Central memory CD4-positive, alpha-beta T cell (primary cell): ENCODE data around the gene PPP2CA.
"Not testable (repeated sequence)": the region's sequence is repeated elsewhere in the genome, so short reads cannot be mapped to it uniquely, and the experiment has no call there.

ENCODE experiments used
- DNase-seq: peaks from one replicate; pipeline ENCODE4 v3.0.0; 2022
- total RNA-seq, 3 experiments: gene quantifications; one replicate each; lab custom pipeline; 2026; lab: John Stamatoyannopoulos, UW

The PPP2CA gene
- 37.3 to 123 (median 40.3) reads per million in 3 experiments for total RNA-seq

DNA sequence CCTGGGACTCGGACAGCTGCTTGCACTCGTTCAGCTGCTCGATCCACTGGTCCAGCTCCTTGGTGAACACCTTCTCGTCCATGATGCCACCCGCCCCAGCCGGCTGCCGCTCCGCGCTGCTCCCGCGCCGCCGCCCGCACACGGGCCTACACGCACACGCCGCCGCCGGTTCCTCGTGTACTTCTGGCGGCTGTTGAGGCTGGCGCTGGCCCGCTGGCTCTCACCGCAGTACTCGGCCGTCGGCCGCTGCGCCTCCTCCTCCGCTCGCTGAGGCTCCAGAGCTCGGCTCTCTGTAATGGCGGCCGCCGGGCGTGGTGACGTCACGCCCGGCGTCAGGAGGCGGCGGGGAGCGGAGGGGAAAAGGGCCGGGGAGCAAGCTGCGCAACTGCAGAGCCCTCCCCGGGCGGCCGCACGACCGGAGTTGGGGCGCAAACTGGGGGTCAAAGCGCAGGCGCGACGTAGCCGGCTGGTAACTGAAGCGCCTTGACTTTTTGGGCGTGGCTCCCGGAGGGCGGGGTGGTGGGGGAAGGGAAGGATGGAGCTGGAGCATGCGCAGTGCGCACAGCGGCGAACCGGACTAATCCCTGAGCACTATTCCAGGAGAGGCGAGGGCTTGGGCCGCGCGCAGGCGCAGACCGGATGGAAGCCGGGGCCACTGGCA, at the start of gene PPP2CA:
Gene PPP2CA (minus strand): TSS at position 294 of the 661 bp plus-strand sequence. CDS start 212 bp downstream, at position 82.
- peak; percentile 99 for DNase-seq

DNA sequence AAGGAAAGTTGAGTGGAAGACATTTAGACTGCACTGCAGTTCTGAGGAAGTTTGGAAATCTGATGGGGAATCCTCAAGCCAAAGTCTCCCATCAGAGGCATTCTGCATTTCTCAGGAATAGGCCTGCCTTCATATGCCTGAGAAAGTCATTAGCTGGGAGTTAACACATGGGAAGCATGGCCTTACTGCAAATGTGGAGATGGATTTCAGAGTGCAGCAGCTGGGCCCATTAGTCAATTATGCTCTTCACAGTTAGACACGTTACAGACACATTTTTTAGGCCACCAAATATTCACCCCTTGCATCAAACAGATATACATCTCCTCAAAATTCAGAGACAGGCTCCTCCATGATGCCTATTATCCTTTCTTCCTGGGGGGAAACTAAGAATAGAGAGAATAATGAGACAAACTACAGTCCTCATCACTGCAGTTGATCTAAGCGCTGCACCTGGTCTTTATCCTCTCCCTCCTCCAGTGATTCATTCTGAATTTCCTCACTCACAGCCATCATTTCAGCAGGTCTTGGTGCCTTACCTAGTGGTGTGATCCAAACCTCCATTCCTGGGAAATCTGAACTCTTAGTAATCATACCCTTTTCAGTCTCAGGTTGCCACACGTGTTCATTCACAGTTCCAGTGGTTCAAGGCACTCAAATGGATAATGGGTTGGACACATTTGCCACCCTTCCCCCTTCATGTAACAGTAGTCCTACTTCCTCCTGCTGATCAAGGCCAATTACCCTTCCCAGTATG, 47.9 kb upstream of the PPP2CA start:
- DNase-seq: no peak

DNA sequence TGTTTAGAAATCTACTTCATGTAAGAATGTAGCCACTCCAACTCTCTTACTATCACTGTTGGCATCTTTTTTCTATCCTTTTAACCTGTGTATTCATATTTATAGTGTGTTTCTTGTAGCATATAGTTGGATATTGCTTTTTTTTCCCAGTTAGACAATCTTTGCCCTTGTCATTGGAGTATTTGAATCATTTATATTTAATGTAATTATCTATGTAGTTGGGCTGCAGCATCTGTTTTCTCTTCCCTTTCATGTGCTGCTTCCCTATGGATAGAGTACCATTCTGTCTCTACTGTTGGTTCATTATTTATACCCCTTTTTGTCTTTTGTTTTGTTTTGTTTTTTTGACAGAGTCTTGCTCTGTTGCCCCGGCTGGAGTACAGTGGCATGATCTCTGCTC, 45.2 kb upstream of the PPP2CA start:
- DNase-seq: no peak

DNA sequence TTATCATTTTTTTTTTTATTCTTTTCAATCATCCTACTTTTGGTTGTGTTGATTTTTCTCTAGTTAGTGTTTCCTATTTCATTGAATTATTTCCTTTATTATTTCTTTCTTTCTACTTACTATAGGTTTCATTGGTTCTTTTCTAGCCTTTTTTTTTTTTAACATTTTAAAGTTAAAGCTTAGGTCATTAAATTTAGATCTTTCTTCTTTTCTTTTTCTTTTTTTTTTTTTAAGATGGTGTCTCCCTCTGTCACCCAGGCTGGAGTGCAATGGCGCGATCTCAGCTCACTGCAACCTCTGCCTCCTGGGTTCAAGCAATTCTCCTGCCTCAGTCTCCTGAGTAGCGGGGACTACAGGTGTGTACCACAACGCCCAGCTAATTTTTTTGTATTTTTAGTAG, 43.0 kb upstream of the PPP2CA start:
- DNase-seq: no peak

DNA sequence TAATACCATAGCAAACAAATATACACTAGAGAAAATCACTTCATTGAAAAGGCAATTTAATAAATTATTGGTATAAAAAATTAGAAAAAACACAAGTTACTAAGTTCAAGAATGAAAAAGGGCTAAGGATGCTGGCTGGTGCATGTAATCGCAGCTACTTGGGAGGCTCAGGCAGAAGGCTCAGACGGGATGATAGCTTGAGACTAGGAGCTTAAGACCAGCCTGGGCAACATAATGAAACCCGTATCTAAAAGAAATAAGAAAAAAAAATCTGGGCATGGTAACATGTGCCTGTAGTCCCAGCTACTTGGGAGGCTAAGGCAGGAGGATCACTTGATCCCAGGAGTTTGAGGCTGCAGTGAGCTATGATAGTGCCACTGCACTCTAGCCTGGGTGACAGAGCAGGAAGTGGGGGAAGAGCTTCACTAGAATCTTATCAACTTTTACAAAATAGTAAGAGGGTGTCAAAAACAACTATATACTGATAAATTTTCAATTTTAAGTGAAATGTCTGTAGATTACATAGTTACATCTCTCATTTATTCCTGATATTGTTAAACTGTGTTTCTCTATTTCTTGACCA, 42.2 kb upstream of the PPP2CA start:
- DNase-seq: no peak

DNA sequence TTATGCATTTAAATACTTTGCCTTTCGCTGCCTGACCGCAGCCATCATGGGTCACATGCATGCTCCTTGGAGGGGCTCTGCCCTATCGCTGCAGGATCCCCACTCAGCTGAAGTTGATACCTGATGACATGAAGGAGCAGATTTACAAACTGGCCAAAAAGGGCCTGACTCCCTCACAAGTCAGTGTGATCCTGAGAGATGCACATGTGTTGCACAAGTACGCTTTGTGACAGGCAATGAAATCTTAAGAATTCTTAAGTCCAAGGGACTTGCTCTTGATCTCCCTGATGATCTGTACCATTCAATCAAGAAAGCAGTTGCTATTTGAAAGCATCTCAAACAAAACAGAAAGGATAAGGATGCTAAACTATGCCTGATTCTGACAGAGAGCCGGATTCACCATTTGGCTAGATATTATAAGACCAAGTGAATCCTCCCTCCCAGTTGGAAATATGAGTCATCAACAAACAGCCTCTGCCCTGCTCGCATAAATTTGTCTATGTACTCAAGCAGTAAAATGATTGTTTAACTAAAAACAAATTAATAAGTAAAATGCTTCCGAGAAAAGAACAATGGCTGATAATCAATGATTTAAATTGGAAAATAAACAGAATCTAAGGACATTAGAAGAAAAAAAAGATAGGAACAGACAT, 41.6 kb upstream of the PPP2CA start:
- DNase-seq: no peak

DNA sequence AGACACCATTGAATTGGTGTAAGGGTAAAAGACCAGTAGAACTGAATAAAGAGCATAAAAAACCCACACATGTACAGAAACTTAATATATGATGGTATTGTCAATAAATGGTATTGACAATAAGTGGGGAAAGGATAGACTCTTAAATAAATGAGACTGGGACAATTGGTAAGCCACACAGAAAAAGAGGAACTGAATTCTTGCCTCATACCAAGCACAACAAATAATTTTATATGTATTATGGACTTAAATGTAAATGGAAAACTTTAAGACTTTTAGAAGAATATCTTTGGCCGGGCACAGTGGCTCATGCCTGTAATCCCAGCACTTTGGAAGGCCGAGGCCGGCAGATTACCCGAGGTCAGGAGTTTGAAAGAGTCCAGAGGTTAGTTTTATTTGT, 37.9 kb upstream of the PPP2CA start:
- no peak for DNase-seq

DNA sequence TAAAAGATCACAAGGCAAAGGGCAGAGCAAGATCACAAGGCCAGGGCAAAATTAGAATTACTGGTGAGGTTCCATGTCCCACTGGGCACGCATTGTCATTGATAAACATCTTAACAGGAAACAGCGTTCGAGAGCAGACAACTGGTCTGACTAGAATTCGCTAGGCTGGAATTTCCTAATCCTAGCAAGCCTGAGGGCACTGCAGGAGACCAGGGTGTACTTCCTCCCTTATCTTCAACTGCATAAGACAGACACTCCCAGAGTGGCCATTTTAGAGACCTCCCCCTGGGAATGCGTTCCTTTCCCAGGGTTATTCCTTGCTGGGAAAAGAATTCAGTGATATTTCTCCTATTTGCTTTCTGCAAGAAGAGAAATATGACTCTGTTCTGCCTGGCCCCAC, 36.8 kb upstream of the PPP2CA start:
- DNase-seq: not testable (repeated sequence)

DNA sequence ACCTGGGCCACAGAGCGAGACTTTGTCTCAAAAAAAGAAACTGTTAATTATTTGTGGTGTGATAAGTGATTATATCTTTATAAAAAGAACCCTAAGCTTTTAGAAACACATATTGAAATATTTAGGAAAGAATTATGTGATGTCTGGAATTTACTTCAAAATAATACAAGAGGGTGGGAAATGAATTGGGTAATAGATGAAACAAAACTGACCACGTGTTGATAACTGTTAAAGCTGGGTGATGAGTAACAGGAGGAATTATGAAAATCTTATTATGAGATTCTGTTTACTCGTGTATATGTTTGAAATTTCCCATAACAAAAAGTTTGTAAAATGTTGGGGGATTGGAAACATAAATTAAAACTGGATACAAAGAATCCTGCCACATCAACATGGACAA, 33.0 kb upstream of the PPP2CA start:
- no peak for DNase-seq

DNA sequence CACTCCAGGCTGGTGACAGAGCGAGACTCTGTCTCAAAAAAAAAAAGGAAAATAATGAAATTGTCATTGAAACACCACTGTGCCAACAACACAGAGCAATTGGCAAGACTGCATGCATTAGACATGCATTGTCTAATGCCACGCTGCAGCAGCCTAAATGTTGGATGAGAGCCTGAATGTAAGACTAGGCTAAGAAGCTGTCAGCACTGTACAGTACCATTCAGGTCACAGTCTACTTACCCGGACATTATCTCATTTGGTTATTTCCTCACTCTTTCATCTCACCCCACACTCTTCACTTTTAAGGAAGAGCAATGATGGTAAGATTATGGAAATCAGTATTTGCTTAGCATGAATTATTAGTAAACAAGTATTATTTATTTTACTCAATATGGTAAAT, 31.3 kb upstream of the PPP2CA start:
- DNase-seq: no peak

DNA sequence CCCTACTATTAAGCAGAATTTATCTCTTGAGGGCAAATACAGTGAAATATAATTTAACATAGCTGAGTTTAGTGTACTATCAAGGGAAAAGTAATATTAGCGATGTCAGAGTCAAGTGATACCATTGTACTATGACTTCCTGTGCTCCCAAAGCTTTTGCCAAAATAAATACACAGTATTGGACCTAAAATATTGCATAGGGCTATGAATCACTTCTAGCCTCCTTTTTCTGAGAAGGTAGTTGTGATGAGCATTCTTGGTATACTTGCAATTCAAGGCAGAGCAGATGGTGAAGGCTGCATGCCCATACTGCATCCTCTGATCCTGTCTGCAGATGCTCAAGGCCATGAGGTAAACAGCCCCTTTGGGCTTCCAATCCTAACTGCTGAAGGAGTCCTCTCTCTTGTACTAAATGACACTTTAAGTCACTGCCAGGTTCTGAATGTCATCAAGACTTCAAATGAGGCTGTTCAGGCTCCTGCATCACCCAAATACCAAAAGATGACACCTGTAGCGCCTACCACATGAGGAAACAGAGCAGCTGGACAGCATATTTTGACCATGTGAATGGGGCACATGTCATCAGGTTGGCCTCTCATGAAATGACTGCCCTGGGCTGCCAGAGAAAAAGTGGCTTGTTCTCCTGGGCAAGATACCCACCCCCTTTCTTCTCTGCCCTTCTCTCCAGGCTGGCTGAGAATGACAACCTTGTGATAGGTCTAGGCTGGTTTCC, 29.7 kb upstream of the PPP2CA start:
- DNase-seq: no peak

DNA sequence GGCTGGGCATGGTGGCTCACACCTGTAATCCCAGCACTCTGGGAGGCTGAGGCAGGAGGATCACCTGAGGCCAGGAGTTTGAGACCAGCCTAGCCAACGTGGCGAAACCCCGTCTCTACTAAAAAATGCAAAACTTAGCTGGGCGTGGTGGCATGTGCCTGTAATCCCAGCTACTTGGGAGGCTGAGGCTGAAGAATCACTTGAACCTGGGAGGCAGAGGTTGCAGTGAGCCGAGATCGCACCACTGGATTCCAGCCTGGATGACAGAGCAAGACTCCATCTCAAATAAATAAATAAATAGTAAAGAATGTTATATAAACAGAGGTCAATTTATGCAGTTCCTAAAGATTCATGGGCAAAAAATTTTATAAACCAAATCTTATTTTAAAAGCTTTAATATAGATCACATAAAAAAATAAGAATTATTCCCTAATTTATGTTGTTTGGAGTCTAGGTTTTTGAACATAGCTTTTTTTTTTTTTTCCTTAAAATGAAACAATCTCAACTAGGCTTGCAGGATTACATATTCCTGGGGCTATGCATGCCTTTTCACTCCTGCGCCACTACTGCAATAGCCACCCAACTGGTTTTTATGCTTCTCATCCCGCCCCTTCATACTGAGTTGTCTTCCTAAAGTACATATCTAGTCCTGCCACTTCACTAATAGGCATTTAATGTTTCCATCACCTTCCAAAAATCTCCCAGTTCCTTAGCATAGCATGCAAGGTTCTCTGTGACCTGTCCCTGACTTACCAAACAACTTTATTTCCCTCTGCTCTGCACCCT, 27.7 kb upstream of the PPP2CA start:
- not testable (repeated sequence) for DNase-seq

DNA sequence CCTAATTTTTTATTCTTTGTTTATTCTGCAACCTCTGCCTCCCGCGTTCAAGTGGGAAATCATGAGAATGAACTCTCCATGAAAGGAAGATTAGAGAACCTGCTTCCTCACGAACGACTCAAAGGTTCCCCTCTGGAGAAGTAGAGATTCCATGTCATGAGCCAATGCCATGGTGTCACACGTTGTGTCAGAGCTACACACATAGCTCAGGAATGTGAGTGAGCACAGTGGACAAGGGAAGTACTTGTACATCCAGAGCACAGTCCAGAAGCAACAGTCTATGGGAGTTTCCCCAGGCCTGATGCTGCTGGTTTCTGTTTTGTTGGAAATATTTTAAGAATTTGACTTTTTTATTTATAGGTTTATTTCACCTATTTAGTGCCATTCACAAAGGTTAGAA, 26.8 kb upstream of the PPP2CA start:
- DNase-seq: no peak

DNA sequence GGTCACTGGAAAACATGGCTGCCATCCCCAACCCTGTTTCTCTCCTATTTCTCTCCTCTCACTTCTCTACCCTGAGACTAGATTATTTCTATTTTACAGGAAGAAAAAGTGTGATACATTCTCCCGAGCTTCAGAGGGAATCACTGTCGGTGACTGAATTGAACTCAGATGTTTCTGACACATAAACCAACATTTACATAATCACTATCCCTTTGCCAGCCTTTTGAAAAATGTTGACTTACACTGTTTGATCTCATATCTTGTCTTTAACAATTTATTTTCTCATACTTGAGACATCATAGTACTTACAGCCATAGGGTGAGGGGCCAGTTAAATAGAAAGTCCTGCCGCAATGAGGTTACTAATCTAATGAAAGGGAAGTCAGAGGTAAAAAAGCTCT, 25.1 kb upstream of the PPP2CA start:
- DNase-seq: no peak

DNA sequence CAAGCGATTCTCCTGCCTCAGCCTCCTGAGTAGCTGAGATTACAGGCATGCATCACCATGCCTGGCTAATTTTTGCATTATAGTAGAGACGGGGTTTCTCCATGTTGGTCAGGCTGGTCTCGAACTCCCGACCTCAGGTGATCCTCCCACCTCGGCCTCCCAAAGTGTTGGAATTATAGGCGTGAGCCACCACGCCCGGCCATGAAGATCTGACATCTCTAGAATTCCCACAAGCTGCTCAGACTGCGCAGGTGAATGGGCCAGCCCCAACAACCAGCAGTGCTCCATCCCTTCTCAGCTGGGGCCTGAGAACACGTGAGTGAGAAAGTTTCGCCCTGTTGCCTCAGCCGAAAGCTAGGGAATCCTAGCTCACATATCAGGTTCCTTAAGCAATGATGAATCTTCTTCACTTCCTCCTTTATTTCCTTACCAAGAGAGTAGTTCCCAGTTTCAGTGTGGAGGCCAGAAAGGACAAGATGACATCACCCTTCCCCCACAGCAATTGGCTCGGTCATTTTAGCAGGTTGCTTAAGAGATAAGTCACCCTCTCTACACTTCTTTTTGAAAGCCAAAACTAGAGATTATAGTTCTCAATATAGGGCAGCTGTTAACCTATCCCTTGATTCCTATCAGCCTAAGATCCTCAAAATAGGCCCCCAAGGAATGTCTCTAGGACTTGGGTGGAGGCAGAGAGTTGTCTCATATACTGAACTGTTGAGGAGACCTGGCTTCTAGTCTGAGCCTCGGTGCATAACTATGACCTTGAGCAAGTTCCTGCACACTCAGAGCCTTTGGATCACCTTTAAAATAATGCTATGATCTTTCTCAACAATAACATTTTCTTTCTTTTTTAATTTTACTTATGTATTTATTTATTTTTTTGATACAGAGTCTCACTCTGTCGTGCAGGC, 23.9 kb upstream of the PPP2CA start:
- DNase-seq: no peak

DNA sequence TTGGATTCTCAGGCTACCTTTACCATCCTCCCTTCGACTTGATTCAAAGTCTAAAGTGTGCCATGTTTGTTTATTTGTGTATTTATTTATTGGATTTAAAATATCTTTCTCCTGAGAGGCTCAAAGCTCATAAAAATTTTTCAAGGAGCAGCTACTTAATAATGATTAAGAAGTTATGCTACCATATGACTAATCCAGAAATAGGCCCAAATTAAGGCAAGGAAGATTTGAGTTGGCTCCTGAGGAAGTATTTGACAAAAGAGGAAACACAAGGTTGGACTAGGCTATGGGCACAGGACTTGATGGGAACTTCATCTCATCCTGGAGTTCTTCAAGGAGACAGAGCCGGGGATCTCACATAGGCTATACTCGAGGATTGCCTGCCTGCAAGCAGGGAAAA, 22.4 kb upstream of the PPP2CA start:
- DNase-seq: no peak

DNA sequence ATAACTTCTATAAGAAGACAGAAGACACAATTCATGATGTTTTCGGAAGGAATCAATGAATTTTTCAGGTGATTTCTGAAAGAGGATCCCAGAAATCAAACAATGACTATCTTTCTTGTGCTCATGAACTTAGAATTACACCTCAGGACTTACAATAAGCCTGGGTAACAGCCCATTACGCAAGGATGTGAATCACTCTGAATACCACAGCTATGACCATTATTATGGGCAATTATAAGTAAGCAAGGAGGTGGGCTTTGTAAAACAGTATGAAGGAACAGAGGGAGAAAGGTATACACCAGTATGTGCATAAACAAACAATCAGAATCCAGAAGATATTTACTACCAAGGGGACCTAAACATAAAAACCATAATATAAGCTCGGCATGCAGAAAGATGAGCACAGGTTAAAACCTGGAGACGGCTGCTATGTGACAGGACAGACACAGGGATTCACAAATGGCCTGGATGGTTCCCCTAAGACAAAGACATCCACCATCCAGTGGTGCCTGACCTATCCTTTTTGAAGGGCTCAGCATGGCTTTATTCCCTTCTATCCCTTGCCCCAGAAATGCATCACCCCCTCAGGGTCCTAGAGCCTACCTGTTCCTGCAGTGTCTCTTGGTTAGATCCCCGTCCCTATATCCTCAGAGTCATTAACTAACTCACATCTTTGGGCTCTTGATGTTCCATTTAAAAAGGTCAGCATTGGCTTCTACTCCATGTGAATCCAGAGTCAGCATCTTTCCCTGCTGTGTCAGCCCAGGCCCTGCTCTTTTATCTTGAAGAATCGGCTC, 21.8 kb upstream of the PPP2CA start:
- no peak for DNase-seq

DNA sequence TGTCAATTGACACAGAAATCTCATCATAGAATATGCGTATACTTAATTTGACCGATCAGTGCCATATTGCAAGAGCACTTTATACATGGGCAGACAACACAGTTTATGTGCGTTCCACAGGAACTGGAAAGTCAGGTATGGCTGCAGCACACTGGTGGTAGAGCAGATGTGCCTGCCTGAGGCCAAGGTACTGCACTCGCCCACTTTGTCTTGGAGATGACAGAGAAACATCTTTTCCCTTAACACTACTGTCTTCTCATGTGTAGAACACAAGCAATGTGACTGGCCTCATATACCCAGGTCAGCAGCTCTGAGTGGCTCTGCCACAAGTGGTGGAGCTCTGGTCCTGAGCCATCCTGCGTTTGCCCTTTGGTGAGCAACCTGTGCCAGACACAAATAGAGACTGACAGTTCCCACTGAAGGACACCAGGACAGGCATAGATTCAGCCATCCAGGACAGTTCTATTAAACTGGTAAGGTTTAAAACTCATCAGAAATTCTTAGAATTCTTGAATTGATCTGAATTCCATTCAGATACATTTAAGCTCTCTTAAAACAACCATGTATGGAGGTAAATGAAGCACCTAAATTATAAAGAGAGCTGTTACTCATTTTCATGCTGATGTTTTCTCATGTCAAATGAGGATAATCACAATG, 21.0 kb upstream of the PPP2CA start:
- no peak for DNase-seq

DNA sequence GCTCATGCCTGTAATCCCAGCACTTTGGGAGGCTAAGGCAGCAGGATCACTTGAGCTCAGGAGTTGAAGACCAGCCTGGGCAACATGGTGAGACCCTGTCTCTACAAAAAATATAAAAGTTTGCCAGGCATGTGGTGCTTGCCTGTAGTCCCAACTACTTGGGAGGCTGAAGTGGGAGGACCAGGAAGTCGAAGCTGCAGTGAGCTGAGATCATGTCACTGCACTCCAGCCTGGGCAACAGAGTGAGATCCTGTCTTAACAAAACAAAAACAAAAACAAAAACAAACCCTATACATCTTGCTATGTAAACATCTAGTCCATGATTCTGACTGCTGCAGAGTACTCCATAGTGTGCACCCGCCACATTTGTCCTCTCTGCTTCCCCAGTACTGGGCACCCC, 19.8 kb upstream of the PPP2CA start:
- no peak for DNase-seq
